ENCODE data around the gene PHKB. TPM values are rescaled to one million over a fixed set of nuclear protein-coding genes. Genes with fewer than 3 reads are reported as not detected.

PHKB gene
- total RNA-seq, 1 donor from 2014 or later: 44.5 TPM

DNA sequence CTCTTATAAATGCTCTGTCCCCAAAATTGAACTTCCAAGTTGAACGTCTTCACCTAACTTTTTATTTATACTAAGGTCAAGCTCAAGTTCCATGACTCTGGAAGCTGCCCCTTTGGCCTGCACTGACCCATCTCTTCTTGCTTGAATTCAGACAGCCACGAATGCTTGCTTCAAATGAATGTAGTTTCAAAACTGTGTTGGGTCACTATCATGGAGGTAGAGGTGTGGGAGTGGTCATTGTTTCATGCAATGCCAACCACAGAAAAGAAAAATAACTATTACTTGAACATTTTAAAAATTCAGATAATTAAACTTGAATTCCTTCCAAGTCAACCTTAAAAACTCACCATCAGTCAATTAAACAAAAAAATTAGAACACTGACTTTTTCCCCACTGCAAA is 2.8 kb upstream of the PHKB start:
- Histone ChIP-seq H3K36me3 (ENCODE audit: control insufficient read depth, insufficient read depth, low read length) (peaks cover 5% of the 10 kb centered on the region), H3K27me3 (ENCODE audit: control insufficient read depth, insufficient read depth, low read length) (no peaks in the 10 kb centered on the region), H3K4me3 (ENCODE audit: low read depth, low read length) (no peak overlapping the region)
- no peak for DNase-seq (ENCODE audit: low read depth)
- TF ChIP-seq CTCF (IDR thresholded peaks at IDR 0.05; ENCODE audit: insufficient read depth, low read length, severe bottlenecking): no peak
- no peak for FAIRE-seq

GRCh38 chr16:47459603-47460002 is 1.5 kb upstream of the PHKB start:
- DNase-seq (ENCODE audit: low read depth) (no peak), FAIRE-seq (no peak)
- Histone ChIP-seq H3K4me3 (ENCODE audit: low read depth, low read length) (no peak overlapping the region), H3K27me3 (ENCODE audit: control insufficient read depth, insufficient read depth, low read length) (no peaks in the 10 kb centered on the region), H3K36me3 (ENCODE audit: control insufficient read depth, insufficient read depth, low read length) (peaks cover 3% of the 10 kb centered on the region)
- no peak for TF ChIP-seq CTCF (IDR thresholded peaks at IDR 0.05; ENCODE audit: insufficient read depth, low read length, severe bottlenecking)

DNA sequence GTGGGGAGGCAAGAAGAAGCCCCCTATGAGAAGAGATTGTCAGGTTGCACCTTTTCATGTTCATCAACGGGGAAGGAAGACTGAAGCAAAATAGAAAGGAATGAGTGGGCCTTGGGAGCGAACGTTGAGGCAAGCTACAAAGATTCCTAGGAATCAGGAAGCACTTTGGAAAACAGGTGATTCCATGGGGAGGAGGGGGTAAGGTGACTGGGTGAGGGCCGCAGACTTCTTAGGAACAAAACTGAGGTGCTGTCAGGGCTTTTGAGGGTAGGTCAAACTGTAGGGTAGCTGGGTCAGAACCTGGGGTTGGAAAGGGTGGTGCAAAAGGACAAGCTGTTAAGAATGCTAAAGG is 796 bp upstream of the PHKB start:
- Histone ChIP-seq H3K27me3 (ENCODE audit: control insufficient read depth, insufficient read depth, low read length) (no peaks in the 10 kb centered on the region), H3K4me3 (ENCODE audit: low read depth, low read length) (peak overlapping the region; percentile 92), H3K36me3 (ENCODE audit: control insufficient read depth, insufficient read depth, low read length) (peaks cover 2% of the 10 kb centered on the region)
- no peak for TF ChIP-seq CTCF (IDR thresholded peaks at IDR 0.05; ENCODE audit: insufficient read depth, low read length, severe bottlenecking)
- DNase-seq (ENCODE audit: low read depth): peak; percentile 23
- no peak for FAIRE-seq

- Histone ChIP-seq H3K36me3 (ENCODE audit: control insufficient read depth, insufficient read depth, low read length) (no peaks in the 10 kb centered on the region), H3K4me3 (ENCODE audit: low read depth, low read length) (peak overlapping the region; percentile 92), H3K27me3 (ENCODE audit: control insufficient read depth, insufficient read depth, low read length) (no peaks in the 10 kb centered on the region)
- FAIRE-seq (no peak), DNase-seq (ENCODE audit: low read depth) (peak; percentile 80)
- no peak for TF ChIP-seq CTCF (IDR thresholded peaks at IDR 0.05; ENCODE audit: insufficient read depth, low read length, severe bottlenecking)
Measured at GRCh38 chr16:47461598-47462266, 601 bp downstream of the PHKB start.

DNA sequence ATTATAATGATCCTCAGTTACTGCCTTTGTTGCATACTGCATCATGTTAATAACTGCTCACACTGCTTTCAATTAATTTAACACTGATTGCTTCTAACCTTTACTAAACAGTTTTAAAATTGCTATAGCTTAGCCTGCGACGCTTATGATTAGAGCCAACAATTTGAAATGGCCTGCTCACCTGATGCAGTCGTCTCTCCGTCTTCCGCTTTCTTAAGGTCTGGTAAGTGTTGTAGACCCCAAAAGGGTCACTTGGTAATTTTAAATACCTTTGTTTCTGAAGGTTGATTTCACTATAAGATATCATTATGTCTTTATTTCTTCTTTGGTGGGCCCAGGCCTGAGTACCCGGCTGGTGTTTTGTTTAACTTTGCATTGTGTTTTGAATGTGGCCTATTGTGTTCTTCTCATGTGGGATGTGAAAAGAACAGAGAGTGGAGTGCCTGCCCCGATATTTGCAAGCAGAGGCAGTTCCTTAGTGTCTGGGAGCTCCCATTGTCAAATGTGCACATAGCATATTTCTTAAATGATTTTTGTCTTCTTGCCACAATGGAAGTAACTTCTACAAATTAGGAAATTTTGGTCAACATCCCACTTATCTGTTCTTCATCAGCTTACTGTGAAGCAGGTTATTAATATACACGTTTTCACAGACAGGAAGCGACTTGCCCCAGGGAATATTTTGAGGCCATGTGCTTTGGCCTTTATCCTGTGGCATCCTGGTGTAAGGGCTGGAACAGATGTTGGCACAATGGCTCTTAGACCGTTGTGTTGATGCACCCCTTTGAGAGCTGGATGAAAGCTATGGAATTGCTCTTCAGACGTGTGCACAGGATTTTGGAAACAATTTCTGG is 2.9 kb downstream of the PHKB start:
- Histone ChIP-seq H3K36me3 (ENCODE audit: control insufficient read depth, insufficient read depth, low read length) (no peaks in the 10 kb centered on the region), H3K4me3 (ENCODE audit: low read depth, low read length) (no peak overlapping the region), H3K27me3 (ENCODE audit: control insufficient read depth, insufficient read depth, low read length) (no peaks in the 10 kb centered on the region)
- no peak for DNase-seq (ENCODE audit: low read depth)
- no peak for FAIRE-seq
- no peak for TF ChIP-seq CTCF (IDR thresholded peaks at IDR 0.05; ENCODE audit: insufficient read depth, low read length, severe bottlenecking)
